Choroid plexus epithelial cell (primary cell): ENCODE results near the gene NMUR2.
A peak's percentile ranks its signal among the peaks of the same experiment; 100 is the strongest.

Experiments used
- DNase-seq: peaks from one replicate; pipeline ENCODE4 v3.0.0-alpha.2; 2010; ENCODE audit warnings: low read depth
- H3K4me3 ChIP-seq: 2 replicates; pipeline ENCODE4 v1.5.1; 2011; ENCODE audit warnings: low read depth, mild to moderate bottlenecking, control low read depth, low read length, moderate library complexity
- TF ChIP-seq, protein P1 (sequence below): conservative IDR thresholded peaks from 2 replicates; pipeline ENCODE4 v1.5.1; 2011; ENCODE audit warnings: low read depth, mild to moderate bottlenecking, control low read depth, inconsistent platforms, low read length, moderate library complexity

The NMUR2 gene

DNA sequence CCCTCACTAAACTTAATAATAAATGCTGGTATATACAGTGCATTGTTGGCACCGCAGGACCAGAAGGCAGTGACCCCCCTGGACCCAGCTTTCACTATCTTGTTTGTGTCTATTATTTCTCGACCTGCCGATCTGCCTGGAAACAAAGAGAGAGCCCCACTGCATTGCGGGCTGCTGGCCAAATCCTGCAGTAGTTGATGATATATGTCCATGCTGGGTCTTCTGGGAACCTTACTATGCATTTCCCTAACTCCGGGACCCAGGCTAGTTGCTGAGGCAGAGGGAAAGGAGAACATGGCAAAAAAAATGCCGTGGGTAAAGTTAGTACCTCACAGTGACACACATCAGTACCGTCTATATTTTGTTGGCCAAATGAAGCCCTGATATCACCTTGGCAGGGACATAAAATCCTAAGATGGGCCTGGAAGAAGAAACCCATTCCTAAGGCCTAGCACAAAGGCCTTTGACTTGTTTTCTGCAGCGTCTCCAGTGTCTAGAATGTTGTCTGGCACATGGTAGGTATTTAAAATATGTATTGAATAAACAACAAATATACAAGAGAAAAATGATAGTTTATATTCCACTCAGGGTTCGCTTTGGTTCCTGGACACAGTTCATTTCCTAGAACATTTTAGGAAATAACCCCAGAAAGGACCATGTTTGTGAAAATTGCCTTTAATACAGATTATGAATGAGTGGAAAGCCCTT, 46.1 kb downstream of the NMUR2 start:
- TF ChIP-seq, protein P1, sequence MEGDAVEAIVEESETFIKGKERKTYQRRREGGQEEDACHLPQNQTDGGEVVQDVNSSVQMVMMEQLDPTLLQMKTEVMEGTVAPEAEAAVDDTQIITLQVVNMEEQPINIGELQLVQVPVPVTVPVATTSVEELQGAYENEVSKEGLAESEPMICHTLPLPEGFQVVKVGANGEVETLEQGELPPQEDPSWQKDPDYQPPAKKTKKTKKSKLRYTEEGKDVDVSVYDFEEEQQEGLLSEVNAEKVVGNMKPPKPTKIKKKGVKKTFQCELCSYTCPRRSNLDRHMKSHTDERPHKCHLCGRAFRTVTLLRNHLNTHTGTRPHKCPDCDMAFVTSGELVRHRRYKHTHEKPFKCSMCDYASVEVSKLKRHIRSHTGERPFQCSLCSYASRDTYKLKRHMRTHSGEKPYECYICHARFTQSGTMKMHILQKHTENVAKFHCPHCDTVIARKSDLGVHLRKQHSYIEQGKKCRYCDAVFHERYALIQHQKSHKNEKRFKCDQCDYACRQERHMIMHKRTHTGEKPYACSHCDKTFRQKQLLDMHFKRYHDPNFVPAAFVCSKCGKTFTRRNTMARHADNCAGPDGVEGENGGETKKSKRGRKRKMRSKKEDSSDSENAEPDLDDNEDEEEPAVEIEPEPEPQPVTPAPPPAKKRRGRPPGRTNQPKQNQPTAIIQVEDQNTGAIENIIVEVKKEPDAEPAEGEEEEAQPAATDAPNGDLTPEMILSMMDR, result no peak
- no peak for DNase-seq
- H3K4me3 ChIP-seq, result no peak overlapping the region

DNA sequence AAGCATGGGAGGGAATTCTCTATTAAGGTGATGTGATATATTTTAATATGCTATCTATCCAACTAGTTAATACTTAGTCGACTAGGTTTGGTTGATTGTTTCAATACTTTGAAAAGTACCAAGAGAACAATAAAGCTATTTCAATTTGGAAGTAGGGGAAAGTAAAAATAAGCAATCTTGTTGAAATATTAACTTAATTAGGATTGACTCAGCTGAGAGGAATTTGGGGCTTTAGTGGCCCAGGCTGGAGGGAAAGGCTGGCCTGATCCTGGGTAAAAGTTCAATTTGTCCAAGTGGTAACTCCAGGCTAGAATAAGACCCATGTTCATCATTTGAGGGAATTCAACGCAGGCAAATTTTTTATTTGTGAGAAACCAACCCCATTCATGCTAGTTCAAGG, 48.6 kb downstream of the NMUR2 start:
- TF ChIP-seq, protein P1, result no peak
- H3K4me3 ChIP-seq, result no peak overlapping the region
- no peak for DNase-seq

DNA sequence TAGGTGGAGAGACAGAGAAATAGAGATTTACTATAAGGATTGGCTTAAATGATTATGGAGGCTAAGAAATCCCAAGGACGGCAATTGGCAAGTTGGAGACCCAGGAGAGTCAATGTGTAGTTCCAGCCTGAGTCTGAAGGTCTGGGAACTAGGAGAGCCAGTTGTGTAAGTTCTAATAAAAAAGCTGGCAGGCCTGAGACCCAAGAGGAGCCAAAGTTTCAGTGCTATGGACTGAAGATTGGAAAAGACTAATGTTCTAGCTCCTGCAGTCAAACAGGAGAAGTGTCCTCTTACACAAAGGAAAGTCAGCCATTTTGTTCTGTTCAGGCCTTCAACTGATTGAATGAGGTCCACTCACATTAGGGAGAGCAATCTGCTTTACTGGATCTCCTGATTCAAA, 50.0 kb downstream of the NMUR2 start:
- DNase-seq, result no peak
- H3K4me3 ChIP-seq, result no peak overlapping the region
- TF ChIP-seq, protein P1, result no peak

DNA sequence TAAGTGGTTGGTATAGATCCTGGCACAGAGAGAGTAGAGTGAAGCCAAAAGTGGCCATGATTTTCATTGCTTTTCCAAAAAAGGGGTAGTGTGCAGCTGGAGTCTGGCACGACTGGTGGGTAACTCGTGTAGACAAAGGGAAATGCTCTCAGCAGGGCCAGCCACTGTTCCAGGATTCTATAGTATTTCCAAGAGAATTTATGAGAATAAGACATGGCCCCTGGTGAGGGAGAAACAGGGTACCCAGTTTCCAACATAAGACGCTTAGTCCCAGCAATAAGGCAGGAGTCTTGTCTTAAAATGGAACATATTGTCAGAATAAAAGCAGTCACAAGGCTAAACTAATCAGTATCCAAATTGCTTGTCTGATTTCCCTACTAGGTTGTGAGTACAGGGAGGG, 52.1 kb downstream of the NMUR2 start:
- DNase-seq, result no peak
- TF ChIP-seq, protein P1, result no peak
- H3K4me3 ChIP-seq, result no peak overlapping the region

DNA sequence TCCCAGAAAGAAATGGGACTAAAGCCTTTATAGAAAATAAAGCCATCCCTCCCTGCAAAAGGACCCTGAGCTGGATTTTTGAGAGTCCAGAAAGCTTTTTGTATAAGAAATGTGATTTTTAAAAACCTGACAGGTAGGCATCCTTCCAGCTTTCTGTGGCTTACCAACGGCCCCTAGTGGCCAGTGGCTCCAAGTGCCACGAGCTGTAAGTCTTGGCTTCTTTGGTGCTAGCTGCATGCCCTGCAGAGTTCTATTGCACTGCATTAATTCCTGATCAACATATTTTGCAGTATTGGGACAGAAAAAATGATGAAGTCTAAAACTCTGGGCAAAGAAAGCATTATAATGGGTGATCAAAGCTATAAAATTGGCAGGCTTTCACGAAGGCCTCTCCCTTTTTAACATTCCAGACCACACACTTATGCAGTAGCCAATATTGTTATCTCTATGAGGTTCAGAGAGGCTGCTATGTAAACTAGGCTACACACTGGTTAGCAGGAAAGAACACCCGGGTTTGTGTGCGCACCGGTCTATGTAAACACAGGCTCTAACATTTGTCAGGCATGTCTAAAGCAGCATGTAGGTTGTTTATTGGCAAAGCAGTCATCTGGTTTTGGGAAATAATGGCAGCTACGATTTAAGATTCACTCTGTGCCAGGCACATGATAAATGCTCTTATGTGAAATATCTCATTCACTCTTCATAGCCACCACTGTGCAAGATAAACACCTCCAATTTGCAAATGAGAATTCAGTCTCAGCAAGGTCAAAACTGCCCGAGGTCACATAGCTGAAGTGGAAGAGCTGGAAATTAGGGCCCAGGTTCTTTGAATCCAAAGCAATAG, 55.2 kb downstream of the NMUR2 start:
- DNase-seq, result peak; percentile 50
- TF ChIP-seq, protein P1, result peak; percentile 80
- no peak overlapping the region for H3K4me3 ChIP-seq
